GM06990 (cell line): ENCODE data around the gene FBXO21.
A peak's percentile ranks its signal among the peaks of the same experiment; 100 is the strongest.

Source experiments
- DNase-seq: peaks from one replicate; pipeline ENCODE4 v3.0.0-alpha.2; 2011; ENCODE audit not compliant: insufficient read length; ENCODE audit errors: extremely low read depth
- H3K27me3 ChIP-seq: replicated peaks from 2 replicates; pipeline ENCODE4 v1.6.0; 2011; ENCODE audit warnings: low read length; ENCODE audit not compliant: control insufficient read depth, insufficient read depth
- H3K36me3 ChIP-seq: 2 replicates; pipeline ENCODE4 v1.5.1; 2011; ENCODE audit warnings: low read length; ENCODE audit not compliant: control insufficient read depth, insufficient read depth
- H3K4me3 ChIP-seq: replicated peaks from 2 replicates; pipeline ENCODE4 v1.5.1; 2011; ENCODE audit warnings: low read depth, mild to moderate bottlenecking, control low read depth, low read length
- TF ChIP-seq, protein P1 (sequence below): IDR thresholded peaks from 2 replicates; pipeline ENCODE4 v1.5.1; 2011; ENCODE audit warnings: low read length, control low read depth, mild to moderate bottlenecking, inconsistent platforms; ENCODE audit not compliant: insufficient read depth, poor library complexity, severe bottlenecking

FBXO21 gene, protein sequence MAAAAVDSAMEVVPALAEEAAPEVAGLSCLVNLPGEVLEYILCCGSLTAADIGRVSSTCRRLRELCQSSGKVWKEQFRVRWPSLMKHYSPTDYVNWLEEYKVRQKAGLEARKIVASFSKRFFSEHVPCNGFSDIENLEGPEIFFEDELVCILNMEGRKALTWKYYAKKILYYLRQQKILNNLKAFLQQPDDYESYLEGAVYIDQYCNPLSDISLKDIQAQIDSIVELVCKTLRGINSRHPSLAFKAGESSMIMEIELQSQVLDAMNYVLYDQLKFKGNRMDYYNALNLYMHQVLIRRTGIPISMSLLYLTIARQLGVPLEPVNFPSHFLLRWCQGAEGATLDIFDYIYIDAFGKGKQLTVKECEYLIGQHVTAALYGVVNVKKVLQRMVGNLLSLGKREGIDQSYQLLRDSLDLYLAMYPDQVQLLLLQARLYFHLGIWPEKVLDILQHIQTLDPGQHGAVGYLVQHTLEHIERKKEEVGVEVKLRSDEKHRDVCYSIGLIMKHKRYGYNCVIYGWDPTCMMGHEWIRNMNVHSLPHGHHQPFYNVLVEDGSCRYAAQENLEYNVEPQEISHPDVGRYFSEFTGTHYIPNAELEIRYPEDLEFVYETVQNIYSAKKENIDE

DNA sequence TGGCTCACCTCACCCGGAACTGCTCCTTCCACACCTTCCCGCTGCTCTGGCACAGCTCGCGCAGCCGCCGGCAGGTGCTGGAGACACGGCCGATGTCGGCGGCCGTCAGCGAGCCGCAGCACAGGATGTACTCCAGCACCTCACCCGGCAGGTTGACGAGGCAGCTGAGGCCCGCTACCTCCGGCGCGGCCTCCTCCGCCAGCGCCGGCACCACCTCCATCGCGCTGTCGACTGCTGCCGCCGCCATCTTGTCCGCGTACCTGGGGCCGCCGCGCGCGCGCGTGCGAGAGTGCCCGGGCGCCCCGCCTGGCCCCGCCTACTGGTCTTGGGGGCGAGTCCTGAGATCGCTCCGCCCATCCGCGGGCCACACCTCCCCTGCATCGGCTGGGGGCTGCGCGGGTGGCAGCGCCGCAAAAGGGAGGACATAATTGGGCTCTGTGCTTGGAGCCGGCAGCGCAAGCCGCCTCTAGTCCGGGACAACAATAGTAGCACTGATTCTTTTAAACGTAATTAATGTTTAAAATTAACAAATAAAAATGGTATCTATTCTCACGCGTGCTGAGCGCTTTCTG lies at the start of gene FBXO21:
FBXO21 (minus strand) TSS at position 261 of the 572 bp plus-strand sequence; CDS start at position 247, 14 bp downstream.
- peak; percentile 91 for DNase-seq
- H3K4me3 ChIP-seq, result peak within 1 kb of the TSS; percentile 95
- TF ChIP-seq, protein P1, sequence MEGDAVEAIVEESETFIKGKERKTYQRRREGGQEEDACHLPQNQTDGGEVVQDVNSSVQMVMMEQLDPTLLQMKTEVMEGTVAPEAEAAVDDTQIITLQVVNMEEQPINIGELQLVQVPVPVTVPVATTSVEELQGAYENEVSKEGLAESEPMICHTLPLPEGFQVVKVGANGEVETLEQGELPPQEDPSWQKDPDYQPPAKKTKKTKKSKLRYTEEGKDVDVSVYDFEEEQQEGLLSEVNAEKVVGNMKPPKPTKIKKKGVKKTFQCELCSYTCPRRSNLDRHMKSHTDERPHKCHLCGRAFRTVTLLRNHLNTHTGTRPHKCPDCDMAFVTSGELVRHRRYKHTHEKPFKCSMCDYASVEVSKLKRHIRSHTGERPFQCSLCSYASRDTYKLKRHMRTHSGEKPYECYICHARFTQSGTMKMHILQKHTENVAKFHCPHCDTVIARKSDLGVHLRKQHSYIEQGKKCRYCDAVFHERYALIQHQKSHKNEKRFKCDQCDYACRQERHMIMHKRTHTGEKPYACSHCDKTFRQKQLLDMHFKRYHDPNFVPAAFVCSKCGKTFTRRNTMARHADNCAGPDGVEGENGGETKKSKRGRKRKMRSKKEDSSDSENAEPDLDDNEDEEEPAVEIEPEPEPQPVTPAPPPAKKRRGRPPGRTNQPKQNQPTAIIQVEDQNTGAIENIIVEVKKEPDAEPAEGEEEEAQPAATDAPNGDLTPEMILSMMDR, result no peak
- H3K36me3 ChIP-seq, result no peaks in the 10 kb centered on the region; the same call in none of the 2 replicates
- no peaks in the 10 kb centered on the region for H3K27me3 ChIP-seq

DNA sequence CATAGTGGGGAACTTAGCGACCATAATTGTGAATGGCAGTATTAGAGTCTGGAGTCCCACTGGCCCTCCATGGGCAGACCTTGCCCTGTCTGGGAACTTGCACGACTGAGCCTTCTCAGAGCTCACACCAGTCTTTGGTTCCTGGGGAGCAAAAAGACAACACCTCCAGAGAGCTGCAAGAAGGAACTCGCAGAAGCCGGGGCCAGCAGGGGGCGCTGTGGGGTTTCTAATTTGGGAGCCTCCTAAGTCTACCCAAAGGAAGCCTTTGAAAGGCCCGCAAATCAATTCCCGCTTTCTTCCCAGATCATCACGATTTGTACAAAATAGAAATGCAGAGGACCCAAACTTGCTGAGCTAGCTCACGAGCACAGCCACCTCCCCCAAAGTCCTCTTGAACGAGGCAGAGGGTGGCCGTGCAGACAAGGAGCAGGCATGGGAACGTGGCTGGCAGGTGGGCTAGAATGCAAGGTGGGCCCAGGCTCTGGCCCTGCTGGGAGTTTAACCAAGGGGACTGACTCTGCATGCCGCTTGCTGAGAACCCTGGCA lies 46.3 kb upstream of the FBXO21 start:
- Histone ChIP-seq H3K36me3 (no peaks in the 10 kb centered on the region), H3K4me3 (no peak overlapping the region), H3K27me3 (no peaks in the 10 kb centered on the region)
- peak; percentile 45 for DNase-seq
- TF ChIP-seq, protein P1, result peak; percentile 95

DNA sequence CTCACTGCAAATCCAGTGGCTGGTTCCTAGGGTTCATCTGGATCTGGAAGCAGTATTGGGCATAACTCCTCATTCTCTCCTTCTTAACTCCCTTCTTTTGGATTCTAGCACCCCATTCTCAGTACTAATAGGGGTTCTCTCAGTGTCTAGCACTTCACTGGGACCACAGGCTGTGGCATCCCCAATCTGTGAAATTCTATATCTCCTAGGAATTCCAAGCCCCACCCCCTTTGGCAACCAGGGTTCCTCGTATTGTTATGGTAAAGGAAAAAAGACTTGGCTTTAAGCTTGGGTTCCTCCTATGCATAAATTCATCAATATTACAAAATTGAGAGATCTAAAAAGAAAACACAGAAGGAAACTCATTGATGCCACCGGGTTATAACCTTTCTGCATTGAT lies 45.0 kb upstream of the FBXO21 start:
- DNase-seq, result no peak
- TF ChIP-seq, protein P1, result no peak
- Histone ChIP-seq H3K36me3 (no peaks in the 10 kb centered on the region), H3K4me3 (no peak overlapping the region), H3K27me3 (no peaks in the 10 kb centered on the region; the same call in 1 of the 2 replicates)

DNA sequence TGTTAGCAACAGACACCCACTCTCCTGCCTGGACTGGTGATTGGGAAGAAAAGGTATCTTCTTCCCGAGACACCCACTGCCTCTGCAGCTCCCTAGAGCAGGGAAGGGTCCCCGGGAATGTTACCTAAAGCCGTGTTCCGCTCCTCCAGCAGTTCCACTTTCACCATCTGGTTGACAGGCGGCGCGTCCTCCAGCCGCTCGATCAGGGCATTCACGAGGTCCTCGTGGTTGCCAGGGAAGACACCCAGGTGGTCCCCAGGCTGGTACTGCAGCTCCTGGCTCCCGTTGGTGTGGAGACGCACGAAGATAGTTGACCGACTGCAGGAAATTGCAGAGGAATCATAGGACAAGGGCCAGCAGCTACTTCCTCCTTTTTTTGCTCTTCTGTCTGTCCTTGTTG lies 44.2 kb upstream of the FBXO21 start:
- TF ChIP-seq, protein P1, result no peak
- DNase-seq, result no peak
- Histone ChIP-seq H3K36me3 (no peaks in the 10 kb centered on the region), H3K27me3 (no peaks in the 10 kb centered on the region; the same call in 1 of the 2 replicates), H3K4me3 (no peak overlapping the region)

DNA sequence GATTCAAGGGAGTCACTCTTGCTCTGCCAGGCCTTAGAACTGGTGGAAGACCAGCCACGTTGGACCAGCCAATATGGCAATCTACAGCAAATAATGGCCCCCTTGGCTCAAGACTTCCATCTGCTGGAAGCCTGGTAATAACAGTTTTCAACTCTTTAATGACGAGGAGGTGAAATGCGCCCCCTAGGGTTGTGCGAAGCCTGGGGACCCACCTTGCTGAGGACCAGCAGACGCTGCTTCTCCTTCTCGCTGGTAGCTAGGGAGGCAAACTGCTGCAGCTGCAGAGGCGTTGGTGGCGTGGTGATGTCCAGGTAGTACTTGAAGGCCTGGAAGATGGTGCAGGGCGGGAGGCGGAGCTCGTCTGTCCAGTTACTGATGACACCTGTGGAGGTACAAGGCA lies 41.5 kb upstream of the FBXO21 start:
- Histone ChIP-seq H3K27me3 (peaks cover 2% of the 10 kb centered on the region), H3K36me3 (no peaks in the 10 kb centered on the region), H3K4me3 (no peak overlapping the region)
- TF ChIP-seq, protein P1, result peak; percentile 39
- no peak for DNase-seq
